ENCODE data around the gene GPR45. TPM values are rescaled to one million over a fixed set of nuclear protein-coding genes. Genes with fewer than 3 reads are reported as not detected.

GPR45 gene
- total RNA-seq, 1 donor from 2014 or later: not detected

- Histone ChIP-seq H3K36me3 (peaks cover 90% of the 10 kb centered on the region), H3K4me3 (no peak overlapping the region), H3K9me3 (no peaks in the 10 kb centered on the region), H3K27me3 (ENCODE audit: low read depth) (no peaks in the 10 kb centered on the region), H3K27ac (no peak overlapping the region), H3K4me1 (no peaks in the 10 kb centered on the region)
- TF ChIP-seq, protein P1, sequence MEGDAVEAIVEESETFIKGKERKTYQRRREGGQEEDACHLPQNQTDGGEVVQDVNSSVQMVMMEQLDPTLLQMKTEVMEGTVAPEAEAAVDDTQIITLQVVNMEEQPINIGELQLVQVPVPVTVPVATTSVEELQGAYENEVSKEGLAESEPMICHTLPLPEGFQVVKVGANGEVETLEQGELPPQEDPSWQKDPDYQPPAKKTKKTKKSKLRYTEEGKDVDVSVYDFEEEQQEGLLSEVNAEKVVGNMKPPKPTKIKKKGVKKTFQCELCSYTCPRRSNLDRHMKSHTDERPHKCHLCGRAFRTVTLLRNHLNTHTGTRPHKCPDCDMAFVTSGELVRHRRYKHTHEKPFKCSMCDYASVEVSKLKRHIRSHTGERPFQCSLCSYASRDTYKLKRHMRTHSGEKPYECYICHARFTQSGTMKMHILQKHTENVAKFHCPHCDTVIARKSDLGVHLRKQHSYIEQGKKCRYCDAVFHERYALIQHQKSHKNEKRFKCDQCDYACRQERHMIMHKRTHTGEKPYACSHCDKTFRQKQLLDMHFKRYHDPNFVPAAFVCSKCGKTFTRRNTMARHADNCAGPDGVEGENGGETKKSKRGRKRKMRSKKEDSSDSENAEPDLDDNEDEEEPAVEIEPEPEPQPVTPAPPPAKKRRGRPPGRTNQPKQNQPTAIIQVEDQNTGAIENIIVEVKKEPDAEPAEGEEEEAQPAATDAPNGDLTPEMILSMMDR (IDR thresholded peaks at IDR 0.05): no peak
- DNase-seq: no peak
- intact Hi-C loops (cut with DNase I): no loop called here
- no peak for ATAC-seq
These were observed 49.6 kb downstream of the GPR45 start for GRCh38 chr2:105290981-105291660.

GRCh38 chr2:105291981-105292380, 50.4 kb downstream of the GPR45 start:
- Histone ChIP-seq H3K4me3 (no peak overlapping the region), H3K9me3 (no peaks in the 10 kb centered on the region), H3K4me1 (no peaks in the 10 kb centered on the region), H3K36me3 (peaks cover 88% of the 10 kb centered on the region), H3K27ac (no peak overlapping the region), H3K27me3 (ENCODE audit: low read depth) (no peaks in the 10 kb centered on the region)
- intact Hi-C loops (cut with DNase I): no loop called here
- ATAC-seq (no peak), DNase-seq (no peak)
- TF ChIP-seq, protein P1 (IDR thresholded peaks at IDR 0.05): no peak

Other genes with a start within 250 kb of the GPR45 start
- 15.1 TPM for gene MRPS9, start 203.7 kb upstream of the GPR45 start, total RNA-seq
- 19.4 TPM for gene TGFBRAP1, start 88.0 kb downstream of the GPR45 start, total RNA-seq
- 18.3 TPM for gene C2orf49, start 95.8 kb downstream of the GPR45 start, total RNA-seq
- gene FHL2, start 157.3 kb downstream of the GPR45 start, total RNA-seq: 5.5 TPM